NCI-H1092 (cell line): ENCODE measurements around the gene PLPPR1.

ENCODE experiments used
- DNase-seq: peaks from one replicate; lab custom pipeline; 2025; lab: John Stamatoyannopoulos, UW

Gene PLPPR1

DNA sequence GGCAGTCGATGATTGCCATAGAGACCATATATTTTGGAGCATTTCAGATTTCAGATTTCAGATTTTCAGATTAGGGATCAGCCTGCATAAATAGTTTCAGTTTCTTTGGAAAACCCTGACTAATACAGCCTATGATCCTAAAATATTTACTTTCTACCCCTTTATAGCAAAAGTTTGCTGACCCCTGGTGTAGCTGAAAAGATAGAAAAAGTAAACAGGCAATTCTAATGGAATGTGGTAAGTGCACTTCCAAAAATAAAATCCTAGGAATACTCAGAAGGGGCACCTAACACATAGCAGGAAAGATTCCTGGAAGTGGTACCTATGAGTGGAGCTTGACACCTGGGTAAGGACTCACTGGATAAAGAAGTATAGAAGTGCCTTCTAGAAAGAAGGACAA lies 321.8 kb downstream of the PLPPR1 start:
- no peak for DNase-seq

DNA sequence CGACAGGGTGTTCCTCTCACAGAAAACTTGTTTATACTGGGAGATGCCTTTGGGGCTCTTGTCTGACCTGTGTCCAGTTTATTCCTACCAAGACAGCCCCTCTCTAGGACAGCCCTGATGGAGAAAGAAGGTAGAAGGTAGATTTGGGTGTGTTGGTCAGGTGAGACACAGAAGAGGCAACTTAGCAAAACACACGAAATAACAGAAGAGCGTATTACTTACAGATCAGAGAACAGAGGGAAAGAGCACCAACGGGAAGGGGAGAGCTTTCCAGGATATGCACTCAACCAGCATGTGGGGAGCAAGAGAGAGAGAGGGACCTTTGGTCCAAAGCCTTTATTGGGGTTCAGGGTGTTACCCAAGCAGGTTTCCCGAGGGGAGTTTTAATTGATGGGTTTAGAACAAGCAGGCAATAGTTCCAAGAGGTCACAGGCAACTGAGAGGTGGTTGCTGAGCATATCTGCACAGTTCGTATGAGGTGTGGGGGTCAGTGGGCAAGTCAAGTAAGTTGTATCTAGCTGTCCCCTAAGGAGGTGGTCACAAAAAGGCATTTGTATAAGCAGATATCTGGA lies 324.5 kb downstream of the PLPPR1 start:
- no peak for DNase-seq

DNA sequence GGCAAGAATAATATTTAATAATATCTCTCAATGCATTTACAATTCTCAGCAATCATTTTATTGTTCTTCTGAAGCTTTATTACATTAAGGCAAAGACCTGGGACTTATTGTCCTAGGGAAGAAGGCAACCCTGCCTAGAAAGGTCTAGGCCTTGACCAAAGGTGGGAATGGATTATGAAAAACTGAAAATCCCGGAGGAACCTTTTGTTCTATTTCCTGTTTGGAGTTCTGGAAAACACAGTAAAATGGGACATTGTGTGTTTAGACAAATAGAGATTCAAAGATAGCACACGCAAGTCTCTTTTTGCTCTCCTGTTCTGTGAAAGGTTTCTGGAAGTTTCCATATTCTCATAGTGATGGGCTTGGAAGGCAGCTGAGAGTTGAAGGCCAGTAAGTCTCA lies 325.2 kb downstream of the PLPPR1 start:
- no peak for DNase-seq

DNA sequence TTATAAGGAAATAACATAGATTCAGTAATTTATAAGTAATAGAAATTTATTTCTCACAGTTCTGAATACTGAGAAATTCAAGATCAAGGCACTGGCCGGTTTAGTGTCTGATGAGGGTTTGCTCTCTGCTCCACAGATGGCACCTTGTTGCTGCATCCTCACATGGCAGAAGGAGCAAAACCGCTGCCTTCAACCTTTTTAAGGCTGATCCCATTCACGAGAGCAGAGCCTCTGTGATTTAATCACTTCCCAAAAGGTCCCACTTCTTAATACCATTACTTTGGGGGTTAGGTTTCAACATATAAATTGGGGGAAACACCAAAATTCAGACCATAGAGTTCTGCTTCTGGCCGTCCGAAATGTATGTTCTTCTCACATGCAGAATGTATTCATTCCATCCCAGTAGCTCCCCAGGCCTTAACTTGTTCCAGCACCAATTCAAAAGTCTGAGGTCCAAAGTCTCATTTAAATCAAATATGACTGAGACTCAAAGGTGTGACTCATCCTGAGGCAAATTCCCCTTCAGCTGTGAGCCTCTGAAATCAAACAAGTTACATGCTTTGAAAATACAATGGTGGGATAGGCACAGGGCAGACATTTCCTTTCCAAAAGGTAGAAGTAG lies 325.7 kb downstream of the PLPPR1 start:
- DNase-seq, result no peak

DNA sequence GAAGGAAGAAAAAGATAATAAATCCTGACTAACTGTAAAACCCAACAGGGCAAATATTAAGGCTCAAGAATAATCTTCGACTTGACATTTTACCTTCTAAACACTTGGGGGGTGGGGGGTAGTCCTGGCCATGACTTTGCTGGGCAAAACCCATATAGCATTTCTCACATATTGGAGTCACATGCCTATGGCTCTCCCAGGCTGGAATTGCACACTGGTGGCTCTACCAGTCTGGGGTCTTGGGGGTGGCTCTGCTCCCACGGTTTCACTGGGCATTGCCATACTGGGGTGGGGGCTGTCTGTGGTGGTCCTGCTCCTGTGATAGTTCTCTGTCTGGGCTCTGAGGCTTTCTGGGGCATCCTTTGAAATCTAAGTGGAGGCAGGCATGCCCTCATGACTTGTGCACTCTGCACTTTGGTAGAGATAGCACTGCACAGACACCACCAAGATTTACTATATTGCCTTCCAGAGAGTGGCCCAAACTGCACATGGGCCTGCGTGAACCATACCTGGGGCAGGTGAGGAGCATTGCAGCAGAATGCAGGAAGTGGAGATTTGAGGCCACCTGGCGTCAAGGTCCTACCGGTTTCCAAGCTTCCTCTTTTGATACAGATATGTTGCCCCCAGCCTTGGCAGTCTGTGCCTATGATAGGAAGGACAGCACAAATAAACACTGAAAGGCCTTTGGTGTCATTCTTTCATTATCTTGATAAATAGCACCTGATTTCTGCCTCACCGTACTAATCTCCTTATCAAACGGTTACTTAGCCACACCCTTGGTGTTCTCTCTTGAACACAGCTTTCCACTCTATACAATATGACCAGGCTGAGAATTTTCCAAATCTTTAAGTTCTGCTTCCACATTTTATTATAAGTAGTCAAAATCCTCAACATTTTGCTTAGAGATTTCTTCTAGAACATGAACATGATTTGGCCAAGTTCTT lies 326.5 kb downstream of the PLPPR1 start:
- DNase-seq, result no peak

DNA sequence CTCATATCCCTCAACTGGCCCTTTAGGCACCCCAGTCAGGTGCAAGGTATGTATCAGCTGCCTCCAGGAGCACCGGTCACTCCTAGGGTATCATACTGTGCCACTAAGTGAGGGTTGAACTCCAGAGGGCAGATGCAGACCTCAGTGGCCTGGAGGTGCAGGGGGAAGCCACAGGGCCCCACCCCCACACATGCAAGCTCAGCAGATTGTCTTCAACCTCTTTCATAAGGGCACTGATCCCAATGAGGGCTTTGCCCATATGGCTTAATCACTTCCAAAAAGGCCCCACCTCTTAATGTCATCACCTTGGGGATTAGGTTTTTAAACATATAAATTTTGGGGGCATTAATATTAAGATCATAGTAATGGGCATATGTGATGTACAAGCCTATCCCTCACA lies 328.1 kb downstream of the PLPPR1 start:
- no peak for DNase-seq

DNA sequence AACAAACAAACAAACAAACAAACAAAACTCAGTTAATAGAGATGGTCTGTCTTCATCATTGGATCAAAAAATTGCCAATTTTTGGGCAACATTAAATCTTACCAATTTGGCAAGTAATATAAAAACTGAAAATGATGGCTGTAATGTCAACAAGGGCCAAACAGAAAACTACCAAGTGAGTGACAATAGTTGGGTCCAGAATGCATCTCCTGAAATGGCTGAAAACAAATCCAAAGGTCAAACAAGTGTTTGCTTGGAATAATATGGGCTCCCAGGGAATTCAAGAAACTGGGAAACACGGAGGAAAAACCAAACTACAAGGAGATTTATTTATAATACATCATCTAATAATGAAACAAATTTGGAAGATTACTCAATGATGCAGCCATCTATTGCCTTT lies 331.2 kb downstream of the PLPPR1 start:
- no peak for DNase-seq

DNA sequence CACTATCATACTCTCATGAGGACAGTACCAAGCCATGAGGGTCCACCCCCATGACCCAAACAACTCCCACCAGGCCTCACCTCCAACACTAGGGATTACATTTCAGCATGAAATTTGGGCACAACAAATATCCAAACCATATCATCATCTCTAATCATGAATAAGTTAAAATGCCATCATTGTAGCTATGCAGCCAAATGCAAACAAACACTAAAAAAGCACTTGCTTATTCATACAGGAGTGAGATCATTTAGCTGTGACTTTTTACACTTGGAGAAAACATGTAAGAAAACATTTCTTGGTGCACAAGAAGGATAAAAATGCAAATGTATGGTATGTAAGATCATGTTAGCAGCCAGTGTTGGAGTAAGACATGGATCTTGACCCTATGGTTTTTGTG lies 332.1 kb downstream of the PLPPR1 start:
- no peak for DNase-seq

DNA sequence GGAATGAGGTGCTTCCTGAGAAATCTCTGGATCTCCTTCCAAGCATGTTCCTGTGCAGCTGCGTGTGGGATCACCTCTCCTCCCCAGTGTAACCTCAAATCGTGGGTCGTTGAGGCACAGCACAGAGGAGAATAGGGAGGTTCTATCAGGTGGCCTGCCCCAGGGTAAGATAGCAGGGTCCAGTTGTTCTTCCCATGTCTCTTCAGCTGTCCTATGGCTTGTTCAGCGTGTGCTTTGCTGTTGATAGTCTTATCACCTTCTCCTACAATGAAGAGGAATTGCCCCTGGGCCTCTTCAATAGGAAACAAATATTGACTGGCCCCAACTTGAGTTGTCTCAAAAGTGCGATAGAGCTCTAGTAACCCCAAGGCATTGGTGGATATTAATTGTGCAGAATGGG lies 333.9 kb downstream of the PLPPR1 start:
- no peak for DNase-seq

DNA sequence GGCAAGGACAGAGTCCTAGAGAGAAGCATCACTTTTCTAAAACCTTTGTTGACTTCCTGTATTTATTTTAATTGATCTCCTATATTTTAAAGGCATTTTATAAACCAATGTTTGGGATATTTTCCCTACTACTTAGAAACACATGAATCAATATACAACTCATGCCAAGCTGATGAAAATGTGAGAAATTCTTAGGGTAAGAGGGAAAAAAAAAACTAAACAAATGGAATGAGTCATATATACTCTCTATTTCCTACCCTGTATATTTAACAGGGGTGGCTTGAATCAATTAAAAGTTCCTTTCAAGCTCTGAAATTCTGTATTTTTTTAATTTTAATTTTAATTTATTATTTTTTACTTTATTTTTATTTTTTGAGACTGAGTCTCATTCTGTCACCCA lies 336.7 kb downstream of the PLPPR1 start:
- no peak for DNase-seq

DNA sequence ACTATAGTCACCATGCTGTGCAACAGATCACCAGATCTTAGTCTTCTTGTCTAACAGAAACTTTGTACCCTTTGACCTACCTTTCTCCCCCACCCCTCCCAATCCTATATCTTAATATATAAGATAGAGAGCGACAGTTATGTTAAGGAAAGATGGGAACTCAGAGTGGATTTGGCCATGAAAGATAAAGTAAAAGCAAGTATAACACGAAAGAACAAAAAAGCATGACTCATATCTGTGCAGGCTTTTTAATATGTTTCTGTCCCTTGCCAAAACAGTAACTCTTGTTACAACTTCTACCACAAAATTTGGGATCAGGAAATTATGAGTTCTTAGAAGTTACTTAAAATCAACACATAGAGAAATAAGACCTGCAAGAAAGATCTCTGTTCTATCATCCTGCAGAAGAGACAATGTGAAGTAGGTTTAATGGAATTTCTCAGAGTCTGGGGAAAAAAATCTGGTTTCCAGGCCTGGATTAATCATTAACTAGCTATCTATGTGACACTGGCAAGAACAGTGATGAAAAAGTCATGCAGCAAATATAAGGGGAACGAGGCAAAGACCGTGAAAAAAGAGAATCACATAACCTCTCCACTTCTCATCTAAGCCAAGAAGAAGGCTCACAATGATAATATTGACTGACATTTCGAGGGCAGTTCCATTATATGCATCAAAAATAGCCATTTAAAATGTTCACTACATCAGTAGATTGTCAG lies 337.7 kb downstream of the PLPPR1 start:
- DNase-seq, result no peak

DNA sequence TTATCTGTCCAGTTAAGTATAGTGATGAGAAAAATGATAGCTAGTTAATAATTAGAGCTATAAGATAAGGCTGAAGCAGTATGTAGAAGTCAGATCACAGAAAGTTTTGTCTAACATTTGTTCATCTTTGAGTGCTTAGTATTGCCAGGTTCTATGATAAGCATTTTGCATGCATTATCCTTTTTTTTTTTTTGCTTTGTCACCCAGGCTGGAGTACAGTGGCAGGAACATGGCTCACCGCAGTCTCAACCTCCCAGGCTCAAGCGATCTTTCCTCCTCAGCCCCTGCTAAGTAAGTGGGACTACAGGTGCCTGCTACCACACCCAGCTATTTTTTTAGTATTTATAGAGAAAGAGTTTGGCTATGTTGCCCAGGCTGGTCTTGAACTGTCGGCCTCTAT lies 338.8 kb downstream of the PLPPR1 start:
- no peak for DNase-seq

DNA sequence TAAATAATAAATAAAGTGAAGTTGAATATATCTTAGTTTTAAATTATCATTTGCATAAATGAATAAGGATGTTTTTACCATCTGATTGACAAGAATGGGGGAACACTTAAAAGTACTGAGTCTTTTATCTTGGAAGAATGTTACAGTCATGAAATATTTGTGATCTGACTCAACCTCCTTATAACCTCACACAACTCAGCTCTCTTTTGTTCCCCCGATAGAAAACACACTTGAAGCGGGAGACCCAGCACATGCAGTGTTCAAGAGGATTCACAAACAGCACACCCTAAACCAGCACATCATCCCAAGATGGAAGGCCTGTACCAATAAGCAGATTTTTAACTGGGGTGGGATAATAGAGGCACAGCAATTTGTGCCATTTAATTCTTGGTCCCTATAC lies 340.8 kb downstream of the PLPPR1 start:
- no peak for DNase-seq

DNA sequence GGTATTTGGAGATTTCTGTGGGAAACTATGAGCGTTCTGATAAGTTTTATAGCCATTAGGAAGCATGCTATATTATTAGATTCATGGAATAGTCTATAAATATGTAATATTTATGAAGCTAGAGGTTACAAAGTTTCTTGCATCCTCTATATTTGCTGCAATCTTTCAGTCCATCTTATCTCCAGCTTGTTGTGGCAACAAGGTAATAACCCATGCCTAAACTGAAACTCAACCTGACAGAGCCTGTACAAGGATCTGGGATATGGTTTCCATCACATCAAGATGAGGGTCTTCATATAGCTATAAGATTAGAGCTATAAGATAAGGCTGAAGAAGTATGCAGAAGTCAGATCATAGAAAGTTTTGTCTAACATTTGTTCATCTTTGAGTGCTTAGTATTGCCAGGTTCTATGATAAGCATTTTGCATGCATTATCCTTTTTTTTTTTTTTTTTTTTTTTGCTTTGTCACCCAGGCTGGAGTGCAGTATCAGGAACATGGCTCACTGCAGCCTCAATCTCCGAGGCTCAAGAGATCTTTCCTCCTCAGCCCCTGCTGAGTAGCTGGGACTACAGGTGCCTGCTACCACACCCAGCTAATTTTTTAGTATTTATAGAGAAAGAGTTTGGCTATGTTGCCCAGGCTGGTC lies 341.5 kb downstream of the PLPPR1 start:
- DNase-seq, result no peak

DNA sequence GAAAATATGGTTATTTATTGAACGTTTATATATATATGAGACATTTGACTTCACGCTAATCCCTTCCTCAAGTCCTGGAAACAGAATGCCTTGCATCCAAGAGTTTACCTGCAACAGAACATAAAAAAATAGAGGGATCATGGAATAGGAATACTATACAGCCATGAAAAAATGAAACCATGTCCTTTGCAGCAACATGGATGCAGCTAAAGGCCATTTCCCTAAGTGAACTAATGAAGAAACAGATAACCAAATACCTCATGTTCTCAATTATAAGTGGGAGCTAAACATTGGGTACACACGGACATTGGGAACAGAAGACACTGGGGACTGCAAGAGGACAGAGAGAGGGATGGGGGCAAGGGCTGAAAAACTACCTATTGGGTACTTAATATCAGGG lies 343.3 kb downstream of the PLPPR1 start:
- DNase-seq, result no peak

DNA sequence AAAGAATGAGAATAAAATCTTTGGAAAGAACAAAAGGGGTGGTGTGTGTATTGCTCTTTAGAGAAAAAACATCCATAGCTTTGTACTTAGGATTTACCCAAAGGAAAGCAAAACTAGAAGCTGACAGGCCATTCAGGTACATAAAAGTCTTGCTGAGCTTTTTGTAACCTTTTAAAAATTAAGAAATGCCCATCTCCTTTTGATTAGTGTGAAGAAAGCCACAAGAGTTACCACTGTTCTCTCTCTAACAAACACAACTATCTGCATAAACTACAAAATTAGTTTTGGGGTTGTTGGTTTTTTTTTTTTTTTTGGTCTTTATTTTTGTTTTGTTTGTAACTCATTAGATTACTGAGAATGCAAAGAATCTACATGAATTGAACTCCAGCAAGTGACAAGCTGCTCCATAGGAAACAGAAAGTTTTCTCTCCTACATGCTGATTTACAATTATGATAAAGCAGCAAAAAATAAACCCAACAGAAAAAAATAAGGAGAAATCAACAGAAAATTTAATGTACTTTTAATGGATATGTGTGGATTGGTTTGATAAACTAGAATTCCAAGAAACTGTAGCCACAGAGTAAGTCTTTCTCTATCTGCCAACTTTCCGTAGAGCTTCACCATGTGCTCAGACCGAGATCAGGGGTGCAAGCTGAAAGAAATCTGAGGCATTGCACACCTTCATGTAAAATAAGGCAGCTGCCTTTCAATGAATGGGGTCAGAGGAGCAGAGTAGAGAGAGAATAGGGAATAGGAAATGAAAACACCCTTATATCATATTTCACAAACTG lies 344.0 kb downstream of the PLPPR1 start:
- no peak for DNase-seq
